Inflammatory macrophage treated with lipopolysaccharide for 1 hour (primary cell): Measurements from ENCODE around the gene TBC1D17.

ENCODE experiments used
- DNase-seq, 2 donors: peaks; one replicate each; pipeline ENCODE4 v3.0.0-alpha.2; 2020 to 2022

Gene TBC1D17

DNA sequence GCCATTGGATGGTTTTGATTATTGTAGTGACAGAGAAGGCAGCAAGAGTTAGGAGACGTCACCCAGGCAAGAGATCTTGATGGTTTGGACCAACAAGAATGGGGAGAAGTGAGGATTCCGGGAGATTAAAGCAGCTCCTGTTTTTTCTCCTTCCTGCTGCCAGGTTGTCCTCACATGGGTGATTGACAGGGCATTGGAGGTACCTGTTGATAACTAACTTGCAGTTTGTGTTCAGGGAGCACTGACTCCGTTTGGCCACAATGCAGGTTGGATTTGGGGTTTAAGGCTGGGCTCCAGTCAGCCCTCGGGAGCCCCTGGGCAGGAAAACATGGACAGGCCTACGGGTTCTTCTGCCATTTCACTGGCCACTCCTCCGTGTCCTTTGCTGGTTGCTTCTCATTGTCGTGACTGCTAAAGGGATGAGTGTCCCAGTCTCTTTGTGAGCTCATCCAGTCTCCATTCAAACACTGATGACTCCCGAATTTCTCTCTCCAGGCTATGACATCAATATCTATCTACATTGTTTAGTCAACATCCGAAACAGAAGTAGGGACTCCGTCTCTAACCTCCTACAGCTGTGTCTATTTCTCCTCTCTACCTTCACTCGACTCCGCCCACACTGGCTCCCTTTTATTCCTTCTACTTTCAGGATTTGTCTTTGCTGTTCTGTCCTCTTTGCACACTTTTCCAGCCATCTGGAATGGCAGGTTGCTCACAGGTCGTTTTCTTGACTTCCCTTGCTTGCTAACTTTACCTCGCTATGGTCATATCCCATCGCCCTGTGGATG is 27.9 kb upstream of the TBC1D17 start:
- DNase-seq, result no peak

DNA sequence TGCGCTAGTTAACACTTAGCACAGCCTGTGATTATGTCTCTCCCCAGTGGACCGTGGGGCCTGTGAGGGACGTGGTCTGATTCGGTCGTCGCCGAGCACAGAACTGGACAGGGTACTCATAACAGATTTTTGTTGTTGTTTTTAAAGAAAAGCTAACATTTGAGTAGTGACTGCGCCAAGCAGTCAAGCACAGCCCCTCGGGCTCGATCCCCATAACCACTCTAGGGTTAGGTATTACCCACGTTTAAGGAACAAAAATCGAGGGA is 27.3 kb upstream of the TBC1D17 start:
- DNase-seq, result no peak

GRCh38 chr19:49850487-49851342 is 26.8 kb upstream of the TBC1D17 start, which contains the start of gene PTOV1:
TSS of gene PTOV1 (plus strand) at chr19:49851159.
- peak; percentile 89 to 96 for DNase-seq

GRCh38 chr19:49851456-49852259 is 25.8 kb upstream of the TBC1D17 start:
- no peak for DNase-seq

GRCh38 chr19:49852631-49853126 is 24.8 kb upstream of the TBC1D17 start:
- no peak for DNase-seq

GRCh38 chr19:49853852-49854377 is 23.6 kb upstream of the TBC1D17 start:
- DNase-seq, result no peak

DNA sequence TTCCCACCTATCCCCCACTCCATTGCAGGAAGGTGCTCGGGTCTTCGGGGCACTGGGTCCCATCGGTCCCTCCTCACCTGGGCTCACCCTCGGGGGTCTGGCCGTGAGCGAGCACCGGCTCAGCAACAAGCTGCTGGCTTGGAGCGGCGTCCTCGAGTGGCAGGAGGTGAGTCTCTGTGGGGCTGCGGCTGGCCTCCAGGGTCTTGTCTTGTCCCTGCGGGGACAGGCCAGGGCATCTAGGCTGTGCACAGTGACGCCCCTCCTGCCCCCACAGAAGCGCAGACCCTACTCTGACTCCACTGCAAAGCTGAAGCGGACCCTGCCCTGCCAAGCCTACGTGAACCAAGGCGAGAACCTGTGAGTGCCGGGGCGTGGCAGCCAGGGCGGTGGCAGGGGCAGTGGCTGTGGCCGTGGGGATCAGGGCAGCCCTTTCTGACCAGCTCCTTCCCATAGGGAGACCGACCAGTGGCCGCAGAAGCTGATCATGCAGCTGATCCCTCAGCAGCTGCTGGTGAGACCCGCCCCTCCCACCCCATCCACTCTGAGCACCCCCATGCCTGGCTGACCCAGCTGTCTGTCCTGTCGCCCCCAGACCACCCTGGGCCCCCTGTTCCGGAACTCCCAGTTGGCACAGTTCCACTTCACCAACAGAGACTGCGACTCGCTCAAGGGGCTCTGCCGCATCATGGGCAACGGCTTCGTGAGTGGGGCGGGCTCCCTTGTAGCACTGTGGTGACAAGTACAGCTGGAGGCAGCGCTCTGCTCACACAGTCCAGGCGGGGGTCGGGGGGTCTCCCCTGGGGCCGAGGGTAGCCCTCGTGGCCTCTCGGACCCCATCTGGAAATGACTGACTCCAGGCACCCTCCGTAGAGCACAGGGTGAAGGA is 22.9 kb upstream of the TBC1D17 start:
- DNase-seq, result no peak

DNA sequence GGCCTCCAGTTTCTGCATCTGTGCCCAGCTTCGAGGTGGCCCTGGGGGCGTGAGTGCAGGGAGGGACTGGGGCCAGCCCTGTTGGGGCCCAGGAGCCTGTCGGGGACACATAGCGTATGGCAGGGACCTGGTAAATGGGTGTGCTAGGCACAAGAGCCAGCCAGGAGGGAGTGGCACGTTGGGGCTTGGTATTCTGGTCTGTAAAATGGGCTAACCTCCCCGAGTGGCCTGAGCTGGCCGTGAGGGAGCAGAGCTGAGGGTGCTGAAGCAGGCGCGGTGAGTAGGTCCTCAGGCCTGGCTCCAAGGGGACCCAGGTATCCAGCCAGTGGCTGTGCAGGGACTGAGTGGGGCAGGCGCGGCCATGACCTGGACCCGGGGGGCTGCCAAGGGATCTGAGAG is 22.2 kb upstream of the TBC1D17 start:
- no peak for DNase-seq

DNA sequence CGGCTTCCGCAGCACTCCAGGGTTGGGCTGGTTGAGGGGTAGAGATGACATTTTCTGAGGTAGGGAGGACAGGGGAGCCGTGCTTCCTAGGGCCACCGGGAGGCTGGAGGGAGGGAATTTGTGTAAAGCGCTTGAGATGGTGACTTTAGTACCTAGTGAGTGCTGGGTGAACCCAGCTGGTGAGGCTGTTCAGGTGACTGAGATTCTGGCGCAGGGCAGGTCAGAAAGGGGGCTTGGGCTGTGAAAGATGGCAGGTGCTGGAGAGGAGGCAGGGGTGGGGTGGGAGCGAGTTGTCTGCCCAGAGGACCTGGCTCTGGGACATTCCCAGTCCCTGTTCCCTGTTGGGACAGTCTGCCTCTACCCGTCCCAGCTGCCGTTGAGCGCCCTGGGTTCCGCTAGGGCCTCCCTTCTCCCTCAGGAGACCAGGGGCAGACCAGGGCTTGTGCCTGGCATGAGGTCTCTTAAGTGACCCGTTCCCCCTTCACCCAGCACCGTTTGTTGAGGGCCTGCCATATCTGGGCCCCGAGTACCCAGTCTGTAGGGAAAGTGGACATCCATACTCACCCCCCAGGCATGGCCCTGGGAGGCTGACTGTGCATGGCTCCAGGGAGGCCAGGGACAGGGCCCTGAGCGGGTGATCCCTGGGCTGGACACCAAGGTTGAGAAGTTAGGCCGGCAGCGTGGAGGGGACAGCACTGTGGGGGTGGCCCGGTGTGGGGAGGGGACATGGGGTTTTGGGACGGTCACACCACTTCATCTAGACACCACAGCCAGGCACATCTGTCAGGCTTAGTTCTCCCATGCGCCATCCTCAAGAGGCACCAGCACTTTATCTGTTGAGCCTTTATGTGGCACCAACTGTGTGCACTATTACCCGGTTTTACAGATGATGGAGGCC is 21.6 kb upstream of the TBC1D17 start:
- no peak for DNase-seq

GRCh38 chr19:49856574-49857021 is 20.9 kb upstream of the TBC1D17 start:
- DNase-seq, result no peak

DNA sequence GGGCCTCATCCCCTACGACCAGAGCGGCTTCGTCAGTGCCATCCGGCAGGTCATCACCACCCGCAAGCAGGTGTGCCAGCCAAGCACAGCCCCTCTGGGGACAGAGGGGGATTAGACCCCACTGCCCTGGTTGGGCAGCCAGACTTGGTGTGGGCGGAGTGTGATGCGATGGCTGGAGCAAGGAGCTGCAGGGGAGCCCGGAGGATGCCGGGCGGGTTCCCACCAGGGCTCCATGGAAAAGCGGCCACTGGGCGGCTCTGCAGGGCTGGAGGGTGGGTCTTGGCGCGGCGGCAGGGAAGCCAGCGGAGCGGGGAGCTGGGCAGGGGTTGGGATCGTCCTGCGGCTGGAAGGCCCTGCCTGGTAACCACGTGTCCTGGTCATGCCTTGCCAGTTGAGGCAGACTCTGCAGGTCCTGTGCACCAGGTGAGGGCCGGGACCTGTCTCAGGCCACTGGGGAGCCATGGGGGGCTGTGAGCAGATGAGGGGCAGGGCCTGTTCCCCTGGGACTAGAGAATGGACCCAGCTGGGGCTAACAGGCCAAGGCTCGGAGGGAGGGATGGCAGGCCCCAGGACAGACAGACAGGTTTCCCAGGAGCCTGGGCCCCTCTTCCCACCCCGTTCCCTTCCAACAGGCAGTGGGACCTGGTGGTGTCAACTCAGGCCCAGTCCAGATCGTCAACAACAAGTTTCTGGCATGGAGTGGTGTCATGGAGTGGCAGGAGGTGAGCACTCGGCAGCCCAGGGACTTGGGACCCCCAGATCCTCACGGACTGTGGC is 20.3 kb upstream of the TBC1D17 start:
- DNase-seq, result no peak

DNA sequence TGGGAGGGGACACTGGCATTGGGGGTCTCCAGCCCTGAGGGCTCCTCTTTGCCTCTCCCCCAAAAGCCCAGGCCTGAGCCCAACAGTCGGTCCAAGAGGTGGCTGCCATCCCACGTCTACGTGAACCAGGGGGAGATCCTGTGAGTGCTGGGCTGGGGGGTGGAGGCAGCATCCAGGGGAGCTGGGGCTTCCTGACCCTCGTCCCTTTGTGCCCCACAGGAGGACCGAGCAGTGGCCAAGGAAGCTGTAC is 19.7 kb upstream of the TBC1D17 start:
- no peak for DNase-seq

DNA sequence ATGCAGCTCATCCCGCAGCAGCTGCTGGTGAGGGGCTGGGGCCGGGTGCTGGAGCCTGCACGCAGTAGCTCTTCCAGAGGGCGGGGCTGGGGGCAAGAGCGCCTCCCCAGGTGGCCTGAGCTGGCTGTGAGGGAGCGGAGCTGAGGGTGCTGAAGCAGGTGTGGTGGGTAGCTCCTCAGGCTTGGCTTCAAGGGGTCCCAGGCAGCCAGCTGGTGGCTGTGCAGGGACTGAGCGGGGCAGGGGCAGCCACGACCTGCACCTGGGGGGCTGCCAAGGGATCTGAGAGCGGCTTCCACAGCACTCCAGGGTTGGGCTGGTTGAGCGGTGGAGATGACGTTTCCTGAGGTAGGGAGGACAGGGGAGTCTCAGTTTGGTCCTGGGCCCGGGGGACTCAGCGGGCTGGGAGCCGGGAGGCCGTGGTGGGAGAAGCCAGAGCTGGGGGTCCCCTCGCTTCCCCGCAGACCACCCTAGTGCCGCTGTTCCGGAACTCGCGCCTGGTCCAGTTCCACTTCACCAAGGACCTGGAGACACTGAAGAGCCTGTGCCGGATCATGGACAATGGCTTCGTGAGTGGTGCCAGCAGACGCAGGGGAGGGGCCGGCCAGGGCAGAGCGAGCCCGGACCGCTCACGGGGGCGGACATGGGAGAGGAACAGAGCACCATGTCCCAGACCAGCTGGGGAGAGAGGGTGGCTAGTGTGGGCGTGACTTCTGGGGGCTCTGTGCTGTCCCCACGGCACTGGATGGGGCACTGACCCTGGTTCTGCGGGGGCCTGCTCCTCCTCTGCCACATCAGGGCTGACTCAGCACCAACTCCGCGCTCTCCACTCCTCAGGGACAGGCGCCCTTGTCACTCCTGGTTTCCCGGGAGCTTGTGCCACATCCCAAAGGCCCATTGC is 19.2 kb upstream of the TBC1D17 start:
- DNase-seq, result no peak

- no peak for DNase-seq
Observed at GRCh38 chr19:49859682-49860335, 17.7 kb upstream of the TBC1D17 start.

DNA sequence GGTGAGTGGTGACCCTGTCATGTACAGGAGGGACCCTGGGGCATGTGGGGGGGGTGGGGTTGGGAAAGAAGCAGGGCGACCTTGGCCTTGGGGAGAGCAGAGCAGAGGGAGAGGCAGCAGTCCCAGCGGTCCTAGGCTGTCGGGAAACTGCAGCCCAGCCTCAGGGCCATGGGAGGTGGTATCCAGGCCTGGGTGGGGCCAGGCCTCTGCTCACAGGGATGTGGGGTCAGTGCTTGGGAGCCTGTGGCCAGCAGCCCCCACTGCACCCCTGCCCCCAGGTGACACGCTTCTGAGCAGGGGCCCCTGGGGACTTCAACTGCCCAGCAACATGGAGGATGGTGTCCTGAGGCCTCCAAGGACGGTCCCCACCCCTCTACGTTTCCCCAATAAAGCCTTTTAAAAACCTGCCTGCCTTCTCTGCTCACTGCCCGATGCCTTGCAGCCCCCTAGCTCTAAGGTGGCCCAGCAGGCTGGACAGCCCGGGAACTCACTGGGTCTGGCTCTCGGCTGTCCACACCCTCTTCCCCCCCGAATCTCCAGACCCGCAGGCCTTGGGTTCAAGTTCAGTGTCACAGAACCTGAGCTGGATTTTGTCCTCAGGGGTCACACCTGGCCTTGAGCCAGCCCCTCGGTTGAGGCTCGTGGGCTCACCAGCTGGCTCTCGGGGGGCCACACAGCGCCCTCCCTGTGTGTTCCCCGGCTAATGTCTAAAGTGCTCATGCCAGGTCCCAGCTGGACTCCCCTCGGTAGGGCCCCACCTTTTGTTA is 17.0 kb upstream of the TBC1D17 start:
- DNase-seq, result no peak

DNA sequence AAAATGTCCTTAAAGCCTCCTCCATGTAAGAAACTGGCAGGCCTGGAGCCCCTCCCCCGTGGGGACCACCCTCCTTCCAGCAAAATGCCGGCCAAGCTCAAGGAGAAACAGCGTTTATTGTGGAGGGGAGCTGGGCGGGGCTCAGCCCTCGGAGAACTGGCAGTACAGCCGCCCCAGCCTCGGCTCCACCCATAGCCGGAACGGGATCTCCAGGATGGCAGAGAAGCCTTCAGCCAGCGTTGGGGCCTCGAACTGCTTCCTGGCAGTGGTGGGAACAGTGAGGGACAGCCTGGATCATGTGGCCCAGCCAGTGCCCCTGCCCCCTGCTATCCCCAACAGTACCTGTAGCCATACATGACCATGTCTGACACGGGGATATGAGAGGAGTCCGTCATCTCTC is 16.4 kb upstream of the TBC1D17 start:
- DNase-seq, result no peak

GRCh38 chr19:49861541-49862378 is 15.7 kb upstream of the TBC1D17 start:
- no peak for DNase-seq
